Progenitor cell of endocrine pancreas (in vitro differentiated cells): ENCODE data around the gene RCBTB2. TPM values are rescaled to one million over a fixed set of nuclear protein-coding genes. Genes with fewer than 3 reads are reported as not detected.

Experiments used
- DNase-seq: peaks from one replicate; pipeline ENCODE4 v3.0.0; 2021; ENCODE audit warnings: low spot score; ENCODE audit not compliant: unreplicated experiment
- H3K27ac Mint-ChIP-seq: 2 replicates; pipeline ENCODE4 v1.8.0; 2021; ENCODE audit warnings: mild to moderate bottlenecking, moderate library complexity, mixed read lengths
- H3K27me3 Mint-ChIP-seq: 2 replicates; pipeline ENCODE4 v1.8.0; 2021; ENCODE audit warnings: mixed read lengths
- H3K36me3 Mint-ChIP-seq: 2 replicates; pipeline ENCODE4 v1.8.0; 2022; ENCODE audit warnings: mixed read lengths; ENCODE audit not compliant: insufficient read depth
- H3K4me1 Mint-ChIP-seq: 2 replicates; pipeline ENCODE4 v1.8.0; 2021; ENCODE audit warnings: low read depth, mixed read lengths
- H3K4me3 Mint-ChIP-seq: 2 replicates; pipeline ENCODE4 v1.8.0; 2021; ENCODE audit warnings: low read depth, mild to moderate bottlenecking, moderate library complexity, mixed read lengths
- H3K9me3 Mint-ChIP-seq: 2 replicates; pipeline ENCODE4 v1.8.0; 2021; ENCODE audit warnings: low read depth, mixed read lengths
- total RNA-seq: library from RNA; stranded (reverse); gene quantifications from 2 replicates; pipeline ENCODE4 v1.2.1, GENCODE V29; 2021
- TF ChIP-seq, protein P1 (sequence below): fragments of 200-600 bp; sonication (generic); IDR thresholded peaks from one replicate; pipeline ENCODE4 v1.5.0; 2021; ENCODE audit warnings: antibody characterized with exemption, mild to moderate bottlenecking; ENCODE audit not compliant: unreplicated experiment

Gene RCBTB2
- total RNA-seq, 1 donor from 2014 or later, result 18.9 TPM

DNA sequence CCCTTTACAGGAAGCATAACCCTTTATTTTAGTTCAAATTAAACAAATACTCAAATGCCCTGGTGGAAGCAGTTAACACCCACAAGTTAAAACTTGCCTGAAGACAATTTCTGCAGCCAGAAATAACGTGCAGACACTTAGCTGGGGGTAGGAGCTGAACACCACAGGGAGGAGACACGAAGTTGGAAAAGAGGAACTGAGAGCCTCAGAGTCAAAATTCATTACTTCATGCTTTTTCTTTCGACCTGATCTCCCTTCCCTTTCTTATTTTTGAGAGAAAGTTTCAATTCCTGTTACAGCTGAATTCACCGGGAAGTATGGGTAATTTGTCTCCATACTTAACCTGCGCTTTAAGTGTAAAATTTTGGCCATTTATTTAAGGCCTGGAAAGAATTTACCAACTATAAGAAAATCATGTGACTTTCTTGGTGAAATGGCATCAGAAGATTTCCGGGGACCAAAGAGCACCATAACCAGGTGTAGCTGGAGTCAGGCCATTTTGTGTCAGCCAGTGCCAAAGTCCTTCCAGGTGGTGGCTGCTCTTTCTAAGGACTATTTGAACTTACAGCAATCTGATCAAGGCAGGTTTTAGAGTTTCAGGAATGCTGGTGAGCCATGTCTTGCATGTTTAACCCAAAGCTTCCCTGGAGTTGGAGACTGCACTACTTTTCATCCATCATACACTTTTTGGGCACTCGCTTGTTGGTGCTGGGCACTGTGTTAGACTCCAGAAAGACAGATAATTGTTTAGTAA is 46.5 kb upstream of the RCBTB2 start:
- TF ChIP-seq, protein P1, sequence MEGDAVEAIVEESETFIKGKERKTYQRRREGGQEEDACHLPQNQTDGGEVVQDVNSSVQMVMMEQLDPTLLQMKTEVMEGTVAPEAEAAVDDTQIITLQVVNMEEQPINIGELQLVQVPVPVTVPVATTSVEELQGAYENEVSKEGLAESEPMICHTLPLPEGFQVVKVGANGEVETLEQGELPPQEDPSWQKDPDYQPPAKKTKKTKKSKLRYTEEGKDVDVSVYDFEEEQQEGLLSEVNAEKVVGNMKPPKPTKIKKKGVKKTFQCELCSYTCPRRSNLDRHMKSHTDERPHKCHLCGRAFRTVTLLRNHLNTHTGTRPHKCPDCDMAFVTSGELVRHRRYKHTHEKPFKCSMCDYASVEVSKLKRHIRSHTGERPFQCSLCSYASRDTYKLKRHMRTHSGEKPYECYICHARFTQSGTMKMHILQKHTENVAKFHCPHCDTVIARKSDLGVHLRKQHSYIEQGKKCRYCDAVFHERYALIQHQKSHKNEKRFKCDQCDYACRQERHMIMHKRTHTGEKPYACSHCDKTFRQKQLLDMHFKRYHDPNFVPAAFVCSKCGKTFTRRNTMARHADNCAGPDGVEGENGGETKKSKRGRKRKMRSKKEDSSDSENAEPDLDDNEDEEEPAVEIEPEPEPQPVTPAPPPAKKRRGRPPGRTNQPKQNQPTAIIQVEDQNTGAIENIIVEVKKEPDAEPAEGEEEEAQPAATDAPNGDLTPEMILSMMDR, result no peak
- Mint-ChIP-seq H3K4me1 (peaks cover 15% of the 10 kb centered on the region), H3K36me3 (no peaks in the 10 kb centered on the region), H3K27ac (peak overlapping the region; percentile 41), H3K27me3 (no peaks in the 10 kb centered on the region), H3K9me3 (no peaks in the 10 kb centered on the region), H3K4me3 (no peak overlapping the region)
- no peak for DNase-seq

DNA sequence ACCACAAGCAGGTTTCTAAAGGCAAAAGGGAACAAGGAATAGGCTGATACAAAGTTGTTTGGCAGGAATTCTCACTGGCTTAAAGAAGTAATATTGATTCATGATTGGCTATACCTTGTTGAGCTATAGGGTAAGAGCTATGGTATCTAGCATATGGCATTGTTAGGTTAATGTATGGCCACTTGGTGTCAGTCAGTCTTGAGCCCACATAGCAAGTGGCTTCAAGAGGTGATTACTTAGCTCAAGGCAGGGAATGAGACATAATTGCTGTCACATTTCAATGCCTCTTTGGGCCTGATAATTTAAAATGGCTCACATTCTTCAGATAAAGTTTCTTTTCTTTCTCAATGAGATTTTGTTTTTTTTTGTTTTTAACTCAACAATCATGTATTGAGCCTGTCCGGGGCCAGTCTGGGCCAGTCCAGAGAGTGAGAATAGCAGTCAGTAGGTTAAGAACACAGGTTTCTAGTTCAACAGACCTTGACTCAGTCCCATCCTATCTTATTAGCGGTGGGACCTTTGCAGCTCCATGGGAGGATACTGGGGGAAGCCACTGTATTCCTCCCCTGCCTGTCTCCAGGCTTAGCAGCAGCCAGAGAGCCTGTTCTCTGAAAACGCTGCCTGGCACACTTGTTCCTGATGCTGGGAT is 45.8 kb upstream of the RCBTB2 start:
- no peak overlapping the region for H3K27ac Mint-ChIP-seq
- no peak overlapping the region for H3K4me3 Mint-ChIP-seq
- no peaks in the 10 kb centered on the region for H3K36me3 Mint-ChIP-seq
- peaks cover 11% of the 10 kb centered on the region for H3K4me1 Mint-ChIP-seq
- TF ChIP-seq, protein P1, result no peak
- no peaks in the 10 kb centered on the region for H3K27me3 Mint-ChIP-seq
- no peaks in the 10 kb centered on the region for H3K9me3 Mint-ChIP-seq
- no peak for DNase-seq

DNA sequence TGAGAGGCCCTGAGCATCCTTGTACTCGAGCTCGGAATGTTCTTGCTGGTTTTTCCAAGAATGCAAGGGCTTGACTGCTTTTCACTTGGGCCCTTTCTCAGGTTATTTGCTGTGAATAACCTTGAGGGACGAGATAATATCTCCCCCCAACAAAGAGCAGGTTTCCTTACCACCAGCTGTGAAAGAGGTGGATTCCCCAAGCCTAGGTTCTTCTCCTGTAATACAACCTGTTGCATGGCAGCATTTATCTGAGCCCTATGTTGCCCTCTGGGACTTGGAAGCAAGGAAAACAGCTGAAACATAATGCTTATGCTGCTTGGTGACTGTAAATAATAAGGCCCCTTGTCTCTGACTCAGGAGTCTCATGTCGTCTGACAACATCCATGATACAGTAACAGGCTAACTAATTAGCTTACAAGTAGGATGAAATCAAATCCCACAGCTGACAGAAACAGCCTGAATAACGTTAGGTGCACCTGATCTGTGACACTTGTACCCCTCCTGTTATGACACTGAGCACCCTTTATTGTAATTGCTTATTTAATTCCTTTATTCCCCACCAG is 43.6 kb upstream of the RCBTB2 start:
- Mint-ChIP-seq H3K27me3 (no peaks in the 10 kb centered on the region), H3K27ac (no peak overlapping the region), H3K4me1 (peaks cover 11% of the 10 kb centered on the region), H3K4me3 (no peak overlapping the region), H3K36me3 (no peaks in the 10 kb centered on the region), H3K9me3 (no peaks in the 10 kb centered on the region)
- TF ChIP-seq, protein P1, result no peak
- no peak for DNase-seq

DNA sequence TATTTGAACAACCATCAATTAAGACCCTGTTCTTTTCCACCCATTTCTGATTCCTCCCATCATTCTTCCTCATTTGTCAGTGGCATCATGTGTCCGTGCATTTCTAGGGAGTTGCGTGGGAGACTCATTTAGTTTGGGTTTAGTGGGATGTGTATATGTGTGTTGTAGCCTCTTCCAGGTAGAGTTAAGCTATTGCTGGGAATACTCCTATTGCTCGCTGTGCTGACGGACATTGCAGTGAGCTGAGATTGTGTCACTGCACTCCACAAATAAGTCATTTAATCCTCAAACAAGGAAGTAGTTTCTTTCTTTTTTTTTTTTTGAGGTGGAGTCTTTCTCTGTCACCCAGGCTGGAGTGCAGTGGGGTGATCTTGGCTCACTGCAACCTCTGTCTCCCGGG is 42.2 kb upstream of the RCBTB2 start:
- TF ChIP-seq, protein P1, result no peak
- Mint-ChIP-seq H3K27ac (no peak overlapping the region), H3K36me3 (no peaks in the 10 kb centered on the region), H3K4me3 (no peak overlapping the region), H3K9me3 (no peaks in the 10 kb centered on the region), H3K4me1 (peaks cover 11% of the 10 kb centered on the region), H3K27me3 (no peaks in the 10 kb centered on the region)
- no peak for DNase-seq

DNA sequence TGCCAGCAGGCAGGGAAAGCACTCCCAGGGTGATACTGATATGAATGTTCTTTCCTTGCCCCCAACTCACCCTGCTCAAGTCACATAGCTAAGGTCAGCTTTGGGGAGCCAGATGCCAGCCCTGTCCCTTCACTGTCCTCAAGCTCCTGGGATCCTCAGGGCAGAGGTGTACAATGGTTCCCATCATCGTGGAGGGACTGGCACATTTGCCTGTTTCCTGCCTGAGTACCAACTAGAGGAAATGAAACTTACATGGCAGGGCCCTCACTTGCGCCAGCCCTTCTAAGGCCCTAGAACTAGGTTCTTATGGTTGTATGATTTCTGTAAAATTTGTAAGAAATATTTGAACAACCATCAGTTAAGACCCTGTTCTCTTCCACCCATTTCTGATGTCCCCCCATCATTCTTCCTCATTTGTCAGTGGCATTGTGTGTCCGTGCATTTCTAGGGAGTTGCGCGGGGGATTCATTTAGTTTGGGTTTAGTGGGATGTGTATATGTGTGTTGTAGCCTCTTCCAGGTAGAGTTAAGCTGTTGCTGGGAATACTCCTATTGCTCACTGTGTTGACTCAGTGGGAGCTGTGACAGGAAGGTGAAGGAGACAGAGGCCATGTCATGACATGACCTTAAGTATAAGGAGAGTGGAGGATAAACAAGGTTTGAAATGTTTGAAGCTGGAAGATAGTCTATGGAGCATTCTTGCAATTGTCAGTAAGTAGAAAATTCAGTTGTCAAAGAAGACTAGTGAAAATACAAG is 41.3 kb upstream of the RCBTB2 start:
- Mint-ChIP-seq H3K4me1 (peaks cover 9% of the 10 kb centered on the region), H3K27ac (no peak overlapping the region), H3K36me3 (no peaks in the 10 kb centered on the region), H3K4me3 (no peak overlapping the region), H3K9me3 (no peaks in the 10 kb centered on the region), H3K27me3 (no peaks in the 10 kb centered on the region)
- DNase-seq, result no peak
- TF ChIP-seq, protein P1, result no peak
